ENCODE measurements around the gene PLXND1.
"Not testable (repeated sequence)": the region's sequence is repeated elsewhere in the genome, so short reads cannot be mapped to it uniquely, and the experiment has no call there.

PLXND1 gene

GRCh38 chr3:129520960-129521359 lies 85.5 kb downstream of the PLXND1 start:
- DNase-seq = no peak

DNA sequence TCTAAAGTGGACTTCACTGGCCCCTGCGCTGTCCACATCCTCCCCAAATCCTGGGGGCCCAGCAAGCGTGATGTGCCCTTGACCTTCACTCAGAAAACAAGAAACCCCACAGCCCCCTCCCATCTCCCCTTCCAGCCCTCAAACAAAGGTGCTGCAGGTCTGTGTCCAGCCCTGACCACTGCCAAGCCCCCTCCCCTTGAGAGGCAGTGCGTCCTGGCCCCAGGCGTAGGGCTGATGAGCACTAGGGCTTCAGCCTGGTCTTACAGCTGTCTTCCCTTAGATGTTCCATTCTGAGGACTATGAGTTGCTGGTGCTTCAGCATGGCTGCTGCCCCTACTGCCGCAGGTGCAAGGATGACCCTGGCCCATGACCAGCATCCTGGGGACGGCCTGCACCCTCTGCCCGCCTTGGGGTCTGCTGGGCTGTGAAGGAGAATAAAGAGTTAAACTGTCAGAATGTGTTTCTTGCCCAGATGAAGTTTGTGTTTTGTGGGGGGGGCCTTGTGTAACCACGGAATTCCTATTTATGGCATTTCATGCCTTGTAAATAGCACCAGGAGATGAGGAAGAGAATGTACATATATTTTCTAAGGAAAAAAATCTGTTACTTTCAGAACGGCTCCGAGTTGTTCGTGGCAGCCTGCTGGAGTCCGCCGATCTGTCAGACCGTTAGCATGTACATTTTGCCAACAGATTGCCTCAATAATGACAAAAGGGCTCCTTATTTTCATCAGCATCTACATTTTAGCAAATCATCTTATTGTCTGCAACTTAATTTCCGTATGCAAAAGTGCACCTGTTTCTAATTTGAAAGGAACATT lies 86.4 kb downstream of the PLXND1 start:
- no peak for DNase-seq

DNA sequence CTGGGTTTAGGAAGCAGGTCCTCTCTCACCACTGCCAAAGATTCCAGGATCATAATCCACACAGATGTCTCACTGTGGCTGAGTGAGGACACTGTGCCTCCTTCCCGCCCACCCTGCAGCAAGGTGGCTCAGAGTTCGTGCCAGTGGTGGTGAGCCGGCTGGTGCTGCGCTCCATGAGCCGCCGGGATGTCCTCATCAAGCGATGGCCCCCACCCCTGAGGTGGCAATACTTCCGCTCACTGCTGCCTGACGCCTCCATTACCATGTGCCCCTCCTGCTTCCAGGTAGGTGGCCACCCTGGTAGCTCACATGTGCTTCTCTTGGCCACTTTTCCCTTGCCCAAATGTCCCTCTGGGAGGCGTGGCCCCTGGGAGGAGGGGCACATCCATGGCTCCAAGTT lies 87.0 kb downstream of the PLXND1 start:
- DNase-seq = no peak

DNA sequence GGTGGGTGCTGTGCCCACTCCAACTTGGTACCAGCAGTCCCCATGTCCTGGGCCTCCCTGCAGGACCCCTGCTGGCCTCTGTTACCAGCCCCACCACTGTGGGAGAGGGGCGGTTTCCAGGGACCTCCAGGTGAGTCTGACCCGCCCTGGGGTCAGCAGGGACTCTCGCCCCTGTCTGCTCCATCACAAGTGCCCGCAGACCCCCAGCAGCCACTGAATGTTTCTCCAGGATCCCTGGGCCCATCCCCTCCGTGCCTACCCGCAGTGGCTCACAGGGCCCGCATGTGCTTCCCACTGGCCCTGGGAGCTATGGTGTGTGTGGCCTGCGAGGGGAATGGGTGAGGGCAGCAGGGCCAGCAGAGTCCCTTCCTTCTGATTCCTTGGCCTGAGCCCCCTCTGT lies 87.9 kb downstream of the PLXND1 start:
- DNase-seq = no peak

GRCh38 chr3:129518038-129518561 lies 88.4 kb downstream of the PLXND1 start:
- DNase-seq = no peak

DNA sequence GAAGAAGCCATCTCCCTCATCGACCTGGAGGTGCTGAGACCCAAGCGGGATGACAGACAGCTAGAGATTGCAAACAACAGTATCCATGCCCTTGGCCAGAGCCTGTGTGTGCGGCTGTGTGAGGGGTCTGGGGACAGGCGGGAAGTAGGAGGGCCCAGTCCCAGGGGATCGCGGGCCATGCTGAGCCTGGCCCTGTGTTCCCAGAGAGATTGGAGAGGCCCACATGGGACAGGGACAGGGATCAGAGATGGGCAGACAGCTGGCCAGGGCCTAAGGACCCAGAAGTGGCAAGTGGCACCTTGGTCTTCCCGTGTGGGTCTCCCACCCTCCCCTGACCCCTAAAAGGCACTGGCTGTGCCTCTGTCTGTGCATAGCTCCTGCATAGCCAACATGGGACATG lies 89.0 kb downstream of the PLXND1 start:
- no peak for DNase-seq

- DNase-seq = not testable (repeated sequence)
Measured at GRCh38 chr3:129515821-129516432, 90.5 kb downstream of the PLXND1 start.

- DNase-seq = not testable (repeated sequence)
Measured at GRCh38 chr3:129515108-129515820, 91.2 kb downstream of the PLXND1 start.

GRCh38 chr3:129514563-129514962 lies 91.9 kb downstream of the PLXND1 start:
- no peak for DNase-seq

DNA sequence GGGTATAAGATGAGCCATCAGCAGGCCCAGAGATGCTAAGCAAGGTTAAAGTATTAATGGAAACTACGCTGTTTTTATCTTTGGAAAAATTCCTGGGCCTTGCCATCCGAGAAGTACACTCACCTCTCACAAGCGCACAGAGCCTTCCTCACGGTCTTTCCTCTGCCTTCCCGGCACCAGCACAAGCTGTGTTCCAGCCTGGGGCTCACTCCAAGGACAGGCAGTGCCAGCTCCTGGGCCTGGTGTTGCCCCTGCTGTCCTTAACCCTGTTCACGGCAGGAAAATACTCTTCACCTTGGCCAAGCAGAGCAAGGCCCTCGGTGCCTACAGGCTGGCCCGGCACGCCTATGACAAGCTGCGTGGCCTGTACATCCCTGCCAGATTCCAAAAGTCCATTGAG lies 92.4 kb downstream of the PLXND1 start:
- DNase-seq = no peak

GRCh38 chr3:129513705-129514104 lies 92.8 kb downstream of the PLXND1 start:
- DNase-seq = no peak

DNA sequence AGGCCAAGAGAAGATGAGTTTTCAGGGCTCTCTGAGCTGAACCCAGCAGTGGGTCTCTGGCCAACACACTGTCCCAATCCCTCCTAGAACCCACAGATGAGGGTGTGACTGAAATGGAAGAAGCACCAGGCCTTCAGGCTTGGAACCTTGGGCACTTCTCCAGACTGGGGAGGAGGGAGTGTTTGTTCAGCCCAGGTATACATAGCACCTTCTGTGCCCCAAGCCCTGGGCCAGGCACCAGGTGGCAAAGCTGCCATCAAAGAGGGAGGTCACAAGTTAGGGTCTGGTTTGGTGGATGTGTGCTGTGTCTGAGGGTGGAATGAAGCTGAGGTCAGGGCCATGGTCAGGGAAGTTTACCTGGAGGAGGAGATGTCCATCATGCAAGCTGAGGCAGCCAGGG lies 93.9 kb downstream of the PLXND1 start:
- no peak for DNase-seq

DNA sequence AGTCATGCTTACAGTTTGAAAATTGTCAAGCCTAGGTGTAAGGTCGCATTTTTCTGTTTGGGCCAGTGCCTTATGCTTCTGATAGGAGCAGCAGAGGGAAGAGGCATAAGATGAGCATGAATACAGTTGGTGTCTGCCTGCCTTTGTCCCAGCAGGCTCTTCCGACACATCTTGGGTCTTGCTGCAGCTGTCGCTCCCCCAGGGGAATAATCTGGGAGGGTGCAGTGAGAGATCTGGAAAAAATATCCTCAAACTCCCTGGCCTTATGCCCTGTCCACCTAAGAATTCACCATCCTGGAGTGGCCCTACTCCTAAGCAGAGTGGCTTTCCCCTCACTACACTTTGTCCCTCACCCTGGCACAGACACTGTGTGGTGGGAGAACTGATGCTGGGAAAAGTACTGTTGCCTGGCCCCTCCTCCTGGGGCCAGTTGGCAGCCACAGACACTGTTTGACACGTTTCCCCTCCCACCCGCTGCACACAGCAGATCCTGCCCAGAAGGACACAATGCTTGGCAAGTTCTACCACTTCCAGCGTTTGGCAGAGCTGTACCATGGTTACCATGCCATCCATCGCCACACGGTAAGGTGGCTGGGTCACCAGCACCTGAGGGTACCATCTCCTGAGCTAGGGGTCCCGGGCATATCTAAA lies 99.2 kb downstream of the PLXND1 start:
- no peak for DNase-seq

GRCh38 chr3:129506231-129506742 lies 100.2 kb downstream of the PLXND1 start:
- DNase-seq = no peak

- no peak for DNase-seq
Measured at GRCh38 chr3:129505341-129505740, 101.1 kb downstream of the PLXND1 start.

Measured in fibroblast of upper back skin (primary cell).